Mononuclear cell (primary cell): ENCODE measurements around the gene S100Z. TPM values are rescaled to one million over a fixed set of nuclear protein-coding genes. Genes with fewer than 3 reads are reported as not detected.
"Not testable (repeated sequence)": the region's sequence is repeated elsewhere in the genome, so short reads cannot be mapped to it uniquely, and the experiment has no call there.

Experiments used
- H3K27me3 ChIP-seq: 2 replicates; pipeline ENCODE4 v1.6.0; 2011; ENCODE audit warnings: low read length, control low read depth; ENCODE audit not compliant: insufficient read depth
- H3K4me1 ChIP-seq: 2 replicates; pipeline ENCODE4 v1.5.1; 2011; ENCODE audit warnings: mild to moderate bottlenecking, low read length, control low read depth; ENCODE audit not compliant: insufficient read depth
- H3K4me3 ChIP-seq: 2 replicates; pipeline ENCODE4 v1.5.1; 2011; ENCODE audit warnings: mild to moderate bottlenecking, low read length, moderate library complexity
- H3K9me3 ChIP-seq: 2 replicates; pipeline ENCODE4 v1.5.1; 2011; ENCODE audit warnings: low read depth, mild to moderate bottlenecking, control low read depth, low read length
- total RNA-seq: library from RNA; depleted of rRNA; stranded (reverse); fragments of >200 nt; gene quantifications from one replicate; pipeline ENCODE4 v1.2.3, GENCODE V29; 2012

S100Z gene
- total RNA-seq, 1 donor = 5.6 TPM

- Histone ChIP-seq H3K4me3 (no peak overlapping the region), H3K27me3 (no peaks in the 10 kb centered on the region), H3K9me3 (no peaks in the 10 kb centered on the region), H3K4me1 (no peaks in the 10 kb centered on the region)
Observed at GRCh38 chr5:76893294-76893693, 43.5 kb downstream of the S100Z start.

GRCh38 chr5:76896196-76896595, 46.4 kb downstream of the S100Z start:
- H3K9me3 ChIP-seq = peaks cover 20% of the 10 kb centered on the region
- H3K27me3 ChIP-seq = no peaks in the 10 kb centered on the region
- H3K4me1 ChIP-seq = no peaks in the 10 kb centered on the region
- no peak overlapping the region for H3K4me3 ChIP-seq

DNA sequence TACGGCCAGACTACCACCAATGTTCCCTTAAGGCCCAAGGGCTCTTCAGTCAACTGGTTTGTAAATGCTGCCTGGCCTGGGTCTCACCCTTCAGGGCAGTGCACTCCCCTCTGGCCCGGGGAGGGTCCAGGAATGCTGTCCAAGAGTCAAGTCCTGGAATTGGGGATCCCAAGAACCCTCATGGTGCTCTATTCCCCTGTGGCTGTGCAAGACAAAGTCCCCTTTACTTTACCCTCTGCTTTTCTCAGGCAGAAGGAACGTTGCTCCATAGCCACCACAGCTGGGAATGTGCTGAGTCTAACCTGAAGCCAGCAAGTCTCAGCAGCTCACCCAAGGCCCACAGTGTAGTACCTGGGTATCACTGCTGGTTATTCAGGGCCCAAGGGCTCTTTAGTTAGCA, 51.7 kb downstream of the S100Z start:
- no peaks in the 10 kb centered on the region for H3K4me1 ChIP-seq
- H3K4me3 ChIP-seq = no peak overlapping the region
- H3K27me3 ChIP-seq = no peaks in the 10 kb centered on the region
- H3K9me3 ChIP-seq = peaks cover 20% of the 10 kb centered on the region

GRCh38 chr5:76908166-76908565, 58.4 kb downstream of the S100Z start:
- Histone ChIP-seq H3K9me3 (no peaks in the 10 kb centered on the region), H3K27me3 (no peaks in the 10 kb centered on the region), H3K4me1 (no peaks in the 10 kb centered on the region)

GRCh38 chr5:76910344-76910933, 60.6 kb downstream of the S100Z start:
- not testable (repeated sequence) for H3K27me3 ChIP-seq, H3K4me1 ChIP-seq, H3K4me3 ChIP-seq, H3K9me3 ChIP-seq

More at GRCh38 chr5:76908166-76908565, 58.4 kb downstream of the S100Z start:
- H3K4me3 ChIP-seq = no peak overlapping the region

DNA sequence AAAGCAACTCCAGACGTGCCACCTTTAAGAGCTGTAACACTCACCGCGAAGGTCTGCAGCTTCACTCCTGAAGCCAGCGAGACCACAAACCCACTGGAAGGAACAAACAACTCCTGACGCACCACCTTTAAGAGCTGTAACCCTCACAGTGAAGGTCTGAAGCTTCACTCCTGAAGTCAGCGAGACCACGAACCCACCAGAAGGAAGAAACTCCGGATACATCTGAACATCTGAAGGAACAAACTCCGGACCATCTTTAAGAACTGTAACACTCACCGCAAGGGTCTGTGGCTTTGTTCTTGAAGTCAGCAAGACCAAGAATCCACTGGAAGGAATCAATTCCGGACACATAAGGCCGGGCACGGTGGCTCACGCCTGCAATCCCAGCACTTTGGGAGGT, 64.9 kb downstream of the S100Z start:
- not testable (repeated sequence) for H3K27me3 ChIP-seq, H3K4me1 ChIP-seq, H3K9me3 ChIP-seq, H3K4me3 ChIP-seq

DNA sequence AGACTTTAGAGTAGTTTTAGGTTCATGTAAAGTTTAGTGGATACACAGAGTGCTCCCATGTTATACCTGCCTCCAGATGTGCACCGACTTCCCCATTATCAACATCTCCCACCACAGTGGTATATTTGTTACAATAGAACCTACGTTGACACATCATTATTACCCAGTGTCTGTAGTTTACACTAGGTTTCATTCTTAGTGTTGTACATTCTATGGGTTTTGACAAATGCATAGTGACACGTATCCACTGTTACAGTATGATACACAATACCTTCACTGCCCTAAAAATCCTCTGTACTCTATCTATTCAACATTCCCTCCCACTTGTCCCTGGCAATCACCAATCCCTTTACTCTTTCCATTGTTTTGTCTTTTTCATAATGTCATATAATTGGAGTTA, 68.7 kb downstream of the S100Z start:
- no peak overlapping the region for H3K4me3 ChIP-seq
- no peaks in the 10 kb centered on the region for H3K27me3 ChIP-seq
- H3K4me1 ChIP-seq = no peaks in the 10 kb centered on the region
- no peaks in the 10 kb centered on the region for H3K9me3 ChIP-seq

DNA sequence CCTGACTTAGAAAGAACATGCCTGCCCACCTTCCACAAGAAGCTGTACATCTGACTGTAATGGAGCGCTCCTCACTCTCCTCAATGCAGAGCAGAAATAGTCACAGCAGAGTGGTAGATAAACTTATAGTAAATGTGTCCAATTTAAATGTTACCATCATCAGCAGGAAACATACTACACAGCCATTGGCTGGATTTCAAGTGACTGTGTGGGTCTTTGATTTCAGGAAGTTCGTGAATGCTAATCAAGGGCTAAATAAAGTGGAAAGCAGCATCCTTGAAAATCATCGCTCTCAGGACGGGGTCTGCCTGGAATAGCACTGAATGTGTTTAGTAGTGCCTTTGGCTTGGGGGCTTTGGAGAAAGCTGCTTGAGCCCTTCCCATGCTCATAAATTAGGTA, 70.7 kb downstream of the S100Z start:
- Histone ChIP-seq H3K4me1 (no peaks in the 10 kb centered on the region), H3K27me3 (no peaks in the 10 kb centered on the region), H3K4me3 (no peak overlapping the region), H3K9me3 (no peaks in the 10 kb centered on the region)

GRCh38 chr5:76926329-76927105, 76.7 kb downstream of the S100Z start:
- H3K27me3 ChIP-seq = no peaks in the 10 kb centered on the region
- no peaks in the 10 kb centered on the region for H3K9me3 ChIP-seq
- no peaks in the 10 kb centered on the region for H3K4me1 ChIP-seq
- H3K4me3 ChIP-seq = no peak overlapping the region

- H3K4me1 ChIP-seq = no peaks in the 10 kb centered on the region
- H3K9me3 ChIP-seq = no peaks in the 10 kb centered on the region
- no peak overlapping the region for H3K4me3 ChIP-seq
- H3K27me3 ChIP-seq = no peaks in the 10 kb centered on the region
Observed at GRCh38 chr5:76927961-76928360, 78.1 kb downstream of the S100Z start.

- Histone ChIP-seq H3K4me3 (no peak overlapping the region), H3K4me1 (no peaks in the 10 kb centered on the region), H3K27me3 (no peaks in the 10 kb centered on the region), H3K9me3 (no peaks in the 10 kb centered on the region)
Observed at GRCh38 chr5:76930083-76930482, 80.3 kb downstream of the S100Z start.

GRCh38 chr5:76938177-76938576, 88.4 kb downstream of the S100Z start:
- no peaks in the 10 kb centered on the region for H3K27me3 ChIP-seq
- no peak overlapping the region for H3K4me3 ChIP-seq
- no peaks in the 10 kb centered on the region for H3K4me1 ChIP-seq
- no peaks in the 10 kb centered on the region for H3K9me3 ChIP-seq

DNA sequence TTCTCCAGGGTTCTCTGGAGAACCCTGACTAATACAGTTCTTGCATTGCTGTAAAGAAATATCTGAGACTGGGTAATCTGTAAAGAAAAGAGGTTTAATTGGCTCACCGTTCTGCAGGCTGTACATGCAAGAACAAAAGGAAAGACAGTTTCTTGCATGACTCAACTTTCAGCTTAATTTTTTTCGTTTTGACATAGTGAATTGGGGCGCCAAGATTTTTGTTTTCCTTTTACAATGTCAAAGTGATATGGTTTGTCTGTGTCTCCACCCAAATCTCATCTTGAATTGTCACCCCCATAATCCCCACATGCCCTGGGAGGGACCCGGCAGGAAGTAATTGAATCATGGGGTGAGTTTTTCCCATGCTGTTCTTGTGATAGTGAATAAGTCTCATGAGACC, 91.2 kb downstream of the S100Z start:
- no peaks in the 10 kb centered on the region for H3K9me3 ChIP-seq
- H3K27me3 ChIP-seq = no peaks in the 10 kb centered on the region
- H3K4me1 ChIP-seq = no peaks in the 10 kb centered on the region
- no peak overlapping the region for H3K4me3 ChIP-seq

DNA sequence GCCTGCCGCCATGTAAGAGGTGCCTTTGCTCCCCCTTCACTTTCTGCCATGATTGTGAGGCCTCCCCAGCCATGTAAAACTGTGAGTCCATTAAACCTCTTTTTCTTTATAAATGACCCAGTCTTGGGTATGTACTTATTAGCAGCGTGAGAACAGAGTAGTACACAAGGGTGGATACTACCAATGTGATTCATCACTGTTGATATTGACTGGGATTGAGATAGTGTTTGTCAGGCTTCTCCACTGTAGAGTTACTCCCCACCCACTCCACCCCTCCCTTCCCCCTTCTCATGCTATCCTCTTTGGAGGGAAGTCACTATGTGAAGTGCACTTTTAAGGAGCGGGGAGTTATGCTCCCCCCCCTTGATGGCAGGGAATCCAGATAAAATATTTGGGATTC, 91.6 kb downstream of the S100Z start:
- Histone ChIP-seq H3K9me3 (no peaks in the 10 kb centered on the region), H3K4me1 (no peaks in the 10 kb centered on the region), H3K27me3 (no peaks in the 10 kb centered on the region), H3K4me3 (no peak overlapping the region)

DNA sequence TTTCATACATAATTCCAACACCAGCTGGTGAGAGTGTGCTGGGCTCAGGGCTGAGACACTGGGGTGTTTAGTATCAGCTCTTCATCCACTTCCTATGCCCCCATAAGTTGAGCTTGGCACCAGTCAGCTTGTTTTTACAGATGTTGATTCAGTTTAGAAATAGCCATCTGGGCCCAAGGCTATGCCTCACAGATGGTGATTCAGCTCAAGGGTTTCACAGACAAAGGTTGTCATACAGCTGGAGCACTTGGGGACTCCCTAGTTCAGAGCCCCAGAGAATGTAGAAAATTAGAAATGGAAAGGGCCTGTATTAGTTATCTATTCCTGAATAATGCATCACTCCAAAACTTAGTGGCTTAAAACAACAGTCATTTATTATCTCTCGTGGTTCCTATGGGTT, 92.8 kb downstream of the S100Z start:
- Histone ChIP-seq H3K4me3 (no peak overlapping the region), H3K9me3 (no peaks in the 10 kb centered on the region), H3K4me1 (no peaks in the 10 kb centered on the region), H3K27me3 (no peaks in the 10 kb centered on the region)

DNA sequence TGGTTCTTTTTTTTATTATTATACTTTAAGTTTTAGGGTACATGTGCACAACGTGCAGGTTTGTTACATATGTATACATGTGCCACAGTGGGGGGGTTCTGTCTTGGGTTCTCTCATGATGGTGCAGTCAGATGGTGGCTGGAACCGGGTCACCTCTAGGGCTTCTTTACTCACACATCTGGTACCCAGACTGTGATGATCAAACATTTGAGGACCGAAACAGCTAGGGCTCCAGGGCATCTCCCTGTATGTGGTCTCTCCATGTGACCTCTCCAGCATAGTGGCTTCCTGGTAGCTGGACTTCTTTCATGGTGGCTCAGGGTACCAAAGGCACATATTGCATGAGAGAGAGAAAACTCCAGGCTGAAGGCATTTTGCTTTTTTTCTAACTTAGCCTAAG, 93.2 kb downstream of the S100Z start:
- Histone ChIP-seq H3K4me3 (no peak overlapping the region), H3K27me3 (no peaks in the 10 kb centered on the region), H3K4me1 (no peaks in the 10 kb centered on the region), H3K9me3 (no peaks in the 10 kb centered on the region)
